Dermis microvascular lymphatic vessel endothelial cell (primary cell): Measurements from ENCODE around the gene IFT20. TPM values are rescaled to one million over a fixed set of nuclear protein-coding genes. Genes with fewer than 3 reads are reported as not detected.
"Not testable (repeated sequence)": the region's sequence is repeated elsewhere in the genome, so short reads cannot be mapped to it uniquely, and the experiment has no call there.

Experiments
- DNase-seq, 2 donors: peaks; one replicate each; pipeline versions ENCODE4 v3.0.0 to v3.0.0-alpha.2; 2010; ENCODE audit warnings: low read depth in 2 of 2
- total RNA-seq: library from RNA; depleted of rRNA; stranded (reverse); fragments of >200 nt; gene quantifications from 2 replicates; pipeline ENCODE4 v1.2.1, GENCODE V29; 2014

The IFT20 gene
- total RNA-seq, 1 donor from 2014 or later: 45.2 TPM

- DNase-seq: no peak
Measured at GRCh38 chr17:28364665-28365363, 29.5 kb upstream of the IFT20 start, which contains the start of gene SEBOX. Gene SEBOX, minus strand, starts transcription at chr17:28365199. Its CDS starts 48 bp downstream, at chr17:28365151.

GRCh38 chr17:28363776-28364650 lies 28.7 kb upstream of the IFT20 start:
- DNase-seq: no peak

DNA sequence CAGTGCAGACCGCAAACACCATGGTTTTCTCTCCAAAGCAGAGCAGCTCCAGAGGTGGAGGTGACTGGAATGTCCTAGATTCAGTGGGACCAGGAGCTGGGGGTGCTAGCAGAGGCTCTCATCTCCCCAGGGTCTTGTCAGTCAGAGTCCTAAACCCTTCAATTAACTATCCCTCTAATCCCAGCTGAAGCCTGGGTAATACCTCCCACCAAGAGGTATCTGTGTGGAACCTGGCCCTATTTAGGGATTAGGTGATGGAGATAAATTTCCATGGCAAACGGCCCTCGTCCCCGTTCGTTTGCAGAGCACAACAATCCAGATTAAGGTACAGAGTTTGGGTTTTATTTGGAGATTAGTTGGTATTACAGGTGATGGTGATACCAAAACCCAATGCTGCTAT lies 27.9 kb upstream of the IFT20 start:
- no peak for DNase-seq

GRCh38 chr17:28357901-28358197 lies 22.6 kb upstream of the IFT20 start:
- no peak for DNase-seq

DNA sequence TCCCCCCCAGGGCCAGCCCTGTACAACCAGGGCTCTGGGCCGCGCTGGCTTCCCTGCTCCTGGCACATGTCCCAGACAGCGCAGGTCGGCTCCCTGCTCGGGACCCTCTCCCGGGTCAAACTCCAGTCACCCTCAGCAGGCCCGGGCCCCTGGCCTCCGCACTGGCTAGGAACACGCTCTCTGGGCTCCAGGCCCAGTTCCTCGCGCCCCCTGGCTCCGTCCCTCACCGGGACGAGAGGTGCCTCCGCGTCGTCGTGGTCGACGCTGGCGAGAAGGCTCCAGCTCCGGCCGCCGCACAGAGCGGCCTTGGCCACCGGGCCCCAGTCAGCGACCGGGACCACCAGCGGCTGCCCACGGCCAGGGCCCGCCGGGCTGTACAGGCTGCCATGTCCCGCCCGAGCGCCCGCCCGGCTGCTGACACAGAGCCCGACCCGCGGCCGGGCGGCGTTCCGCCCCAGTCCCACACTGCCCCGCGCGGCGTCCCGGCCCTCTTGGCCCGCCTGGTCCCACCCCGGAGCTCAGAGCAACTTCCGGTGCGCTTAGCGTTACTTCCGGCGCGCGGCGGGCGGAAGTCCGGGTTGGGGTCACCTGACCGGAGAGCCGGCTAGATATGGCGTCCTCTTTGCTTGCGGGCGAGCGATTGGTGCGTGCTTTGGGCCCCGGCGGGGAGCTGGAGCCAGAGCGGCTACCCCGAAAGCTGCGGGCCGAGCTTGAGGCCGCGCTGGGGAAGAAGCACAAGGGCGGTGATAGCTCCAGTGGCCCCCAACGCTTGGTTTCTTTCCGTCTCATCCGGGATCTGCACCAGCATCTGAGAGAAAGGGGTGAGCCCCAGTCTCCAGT lies 22.0 kb upstream of the IFT20 start, which contains the start of gene POLDIP2:
TSS of gene POLDIP2 (minus strand) at position 467 of the 840 bp plus-strand sequence. CDS start at position 388, 79 bp downstream.
- peak; percentile 84 to 96 for DNase-seq

- no peak for DNase-seq
Measured at GRCh38 chr17:28350271-28350670, 15.0 kb upstream of the IFT20 start.

- no peak for DNase-seq
Measured at GRCh38 chr17:28348979-28349378, 13.7 kb upstream of the IFT20 start.

GRCh38 chr17:28347261-28347891 lies 12.1 kb upstream of the IFT20 start:
- no peak for DNase-seq

GRCh38 chr17:28346746-28347246 lies 11.5 kb upstream of the IFT20 start:
- DNase-seq: peak; percentile 81 to 85

GRCh38 chr17:28346199-28346580 lies 10.9 kb upstream of the IFT20 start:
- DNase-seq: no peak

- DNase-seq: peak in 1 of 2 donors; percentile 36
Measured at GRCh38 chr17:28345419-28346198, 10.3 kb upstream of the IFT20 start.

GRCh38 chr17:28344435-28344901 lies 9.2 kb upstream of the IFT20 start:
- DNase-seq: no peak

DNA sequence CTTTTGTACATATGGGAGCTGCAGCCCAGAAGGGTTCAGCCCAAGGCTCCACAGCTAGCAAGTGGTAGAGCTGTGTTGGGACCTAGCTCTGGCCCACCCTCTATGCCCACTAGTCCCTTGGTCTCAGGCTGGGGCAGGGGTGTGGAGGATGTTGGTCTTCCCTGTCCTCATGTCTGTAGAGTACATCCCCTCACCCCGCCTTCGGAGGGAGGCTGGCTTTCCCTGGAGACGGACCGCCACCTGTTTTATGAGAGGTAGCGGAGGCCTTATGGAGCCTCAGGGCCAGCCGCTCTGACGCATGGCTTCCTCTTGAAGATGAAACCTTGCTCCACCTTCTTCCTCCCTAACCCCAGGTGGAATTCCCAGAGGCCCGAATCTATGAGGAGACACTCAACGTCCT lies 8.7 kb upstream of the IFT20 start:
- DNase-seq: no peak

DNA sequence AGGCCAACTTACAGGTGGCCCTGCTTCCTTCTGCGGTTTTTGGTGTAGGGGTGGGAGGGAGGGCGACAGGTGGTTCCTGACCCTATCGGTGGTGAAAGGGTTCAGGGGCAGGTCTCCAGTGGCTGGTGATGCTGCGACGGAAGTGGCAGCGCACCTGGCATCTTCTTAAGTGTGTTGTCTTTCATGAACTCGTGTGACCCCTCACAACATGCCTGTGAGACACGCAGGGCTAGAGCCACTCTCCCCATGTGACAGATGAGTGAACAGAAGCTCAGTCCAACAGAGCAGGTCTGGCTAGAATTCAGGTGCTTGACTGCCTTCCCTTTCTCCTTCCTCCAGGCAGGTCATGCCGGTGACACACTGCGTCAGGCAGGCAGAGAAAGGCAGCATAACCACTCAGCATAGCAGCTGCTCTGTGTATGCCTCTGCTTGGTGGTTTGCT lies 8.2 kb upstream of the IFT20 start:
- DNase-seq: no peak

- DNase-seq: no peak
Measured at GRCh38 chr17:28342313-28342712, 7.0 kb upstream of the IFT20 start.

- no peak for DNase-seq
Measured at GRCh38 chr17:28341516-28341915, 6.2 kb upstream of the IFT20 start.

DNA sequence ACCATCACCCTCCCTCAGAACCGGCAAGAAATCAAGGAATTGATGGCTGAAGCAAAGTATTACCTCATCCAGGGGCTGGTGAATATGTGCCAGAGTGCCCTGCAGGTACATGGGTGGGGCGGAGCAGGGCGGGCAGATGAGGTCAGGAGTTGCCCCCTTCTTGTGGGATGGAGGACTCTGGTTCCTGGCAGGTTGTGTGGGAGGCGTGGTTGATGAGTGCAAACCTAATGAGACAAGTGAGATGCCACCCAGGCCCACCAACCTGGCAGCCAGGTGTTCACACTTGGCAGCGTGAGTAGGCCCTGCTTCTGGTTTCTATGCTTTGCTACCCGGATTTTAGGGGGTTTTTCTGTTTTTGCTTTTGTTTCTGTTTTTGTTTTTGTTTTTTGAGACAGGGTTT lies 5.1 kb upstream of the IFT20 start:
- DNase-seq: no peak

GRCh38 chr17:28339431-28339830 lies 4.2 kb upstream of the IFT20 start:
- DNase-seq: no peak

GRCh38 chr17:28338769-28339212 lies 3.5 kb upstream of the IFT20 start:
- not testable (repeated sequence) for DNase-seq
